LNCaP clone FGC (cell line): Measurements from ENCODE around the gene TBC1D13.

ENCODE experiments used
- DNase-seq: peaks from one replicate; pipeline ENCODE4 v3.0.0-alpha.2; 2011; ENCODE audit warnings: low read depth
- H3K4me3 ChIP-seq: 2 replicates; pipeline ENCODE4 v1.5.1; 2011; ENCODE audit warnings: mild to moderate bottlenecking, low read depth, low read length, control low read depth
- TF ChIP-seq, protein P1 (sequence below): IDR thresholded peaks from 2 replicates; pipeline ENCODE4 v1.5.1; 2012; ENCODE audit warnings: mild to moderate bottlenecking; ENCODE audit not compliant: control insufficient read depth, insufficient read depth; ENCODE audit errors: extremely low read depth

The TBC1D13 gene, protein sequence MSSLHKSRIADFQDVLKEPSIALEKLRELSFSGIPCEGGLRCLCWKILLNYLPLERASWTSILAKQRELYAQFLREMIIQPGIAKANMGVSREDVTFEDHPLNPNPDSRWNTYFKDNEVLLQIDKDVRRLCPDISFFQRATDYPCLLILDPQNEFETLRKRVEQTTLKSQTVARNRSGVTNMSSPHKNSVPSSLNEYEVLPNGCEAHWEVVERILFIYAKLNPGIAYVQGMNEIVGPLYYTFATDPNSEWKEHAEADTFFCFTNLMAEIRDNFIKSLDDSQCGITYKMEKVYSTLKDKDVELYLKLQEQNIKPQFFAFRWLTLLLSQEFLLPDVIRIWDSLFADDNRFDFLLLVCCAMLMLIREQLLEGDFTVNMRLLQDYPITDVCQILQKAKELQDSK

DNA sequence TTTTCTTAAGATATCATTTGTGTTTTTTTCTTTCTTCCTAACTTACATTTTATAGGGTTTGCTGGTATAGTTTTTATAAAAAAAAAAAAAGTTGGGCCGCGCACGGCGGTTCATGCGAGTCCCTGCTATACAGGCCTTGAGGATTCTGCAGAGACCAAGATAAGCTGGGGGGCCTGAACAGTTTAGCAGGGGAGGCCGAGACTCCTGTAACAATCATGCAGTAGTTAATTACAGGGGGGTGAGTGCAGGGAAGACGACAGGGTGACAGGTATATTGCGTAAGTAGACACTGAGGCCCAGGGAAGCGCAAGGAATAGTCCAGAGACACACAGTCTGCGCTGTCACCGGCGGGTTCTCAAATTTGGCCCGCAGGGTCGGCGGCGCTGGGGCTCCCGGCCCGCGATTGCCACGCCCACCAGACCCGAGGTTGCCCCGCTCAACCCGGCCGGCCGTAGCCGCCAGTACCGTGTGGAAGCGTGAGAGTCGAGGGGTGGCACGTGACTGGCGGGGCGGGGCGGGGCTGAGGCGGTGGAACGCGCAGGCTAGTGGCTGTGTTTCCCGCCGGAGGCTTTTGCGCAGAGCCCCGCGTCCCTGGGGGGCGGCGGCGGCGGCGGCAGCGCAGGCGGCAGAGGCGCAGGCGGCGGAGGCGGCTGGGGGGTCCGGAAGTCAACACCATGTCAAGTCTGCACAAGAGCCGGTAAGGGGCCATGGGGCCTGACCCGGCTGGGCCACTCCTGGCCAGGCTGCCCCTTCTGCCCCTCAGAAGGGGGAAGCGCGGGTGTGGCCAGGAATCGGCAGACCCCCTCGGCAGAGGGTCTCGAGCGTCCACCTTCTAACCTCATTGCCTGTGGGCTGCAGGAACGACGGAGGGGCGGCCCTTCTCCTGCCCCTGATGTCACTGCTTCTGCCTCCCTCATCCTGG is at the start of gene TBC1D13:
Gene TBC1D13 (plus strand): TSS at position 573 of the 921 bp plus-strand sequence. CDS start 101 bp downstream, at position 674.
- DNase-seq = peak; percentile 18
- TF ChIP-seq, protein P1, sequence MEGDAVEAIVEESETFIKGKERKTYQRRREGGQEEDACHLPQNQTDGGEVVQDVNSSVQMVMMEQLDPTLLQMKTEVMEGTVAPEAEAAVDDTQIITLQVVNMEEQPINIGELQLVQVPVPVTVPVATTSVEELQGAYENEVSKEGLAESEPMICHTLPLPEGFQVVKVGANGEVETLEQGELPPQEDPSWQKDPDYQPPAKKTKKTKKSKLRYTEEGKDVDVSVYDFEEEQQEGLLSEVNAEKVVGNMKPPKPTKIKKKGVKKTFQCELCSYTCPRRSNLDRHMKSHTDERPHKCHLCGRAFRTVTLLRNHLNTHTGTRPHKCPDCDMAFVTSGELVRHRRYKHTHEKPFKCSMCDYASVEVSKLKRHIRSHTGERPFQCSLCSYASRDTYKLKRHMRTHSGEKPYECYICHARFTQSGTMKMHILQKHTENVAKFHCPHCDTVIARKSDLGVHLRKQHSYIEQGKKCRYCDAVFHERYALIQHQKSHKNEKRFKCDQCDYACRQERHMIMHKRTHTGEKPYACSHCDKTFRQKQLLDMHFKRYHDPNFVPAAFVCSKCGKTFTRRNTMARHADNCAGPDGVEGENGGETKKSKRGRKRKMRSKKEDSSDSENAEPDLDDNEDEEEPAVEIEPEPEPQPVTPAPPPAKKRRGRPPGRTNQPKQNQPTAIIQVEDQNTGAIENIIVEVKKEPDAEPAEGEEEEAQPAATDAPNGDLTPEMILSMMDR = no peak
- peak within 1 kb of the TSS; percentile 96 for H3K4me3 ChIP-seq

DNA sequence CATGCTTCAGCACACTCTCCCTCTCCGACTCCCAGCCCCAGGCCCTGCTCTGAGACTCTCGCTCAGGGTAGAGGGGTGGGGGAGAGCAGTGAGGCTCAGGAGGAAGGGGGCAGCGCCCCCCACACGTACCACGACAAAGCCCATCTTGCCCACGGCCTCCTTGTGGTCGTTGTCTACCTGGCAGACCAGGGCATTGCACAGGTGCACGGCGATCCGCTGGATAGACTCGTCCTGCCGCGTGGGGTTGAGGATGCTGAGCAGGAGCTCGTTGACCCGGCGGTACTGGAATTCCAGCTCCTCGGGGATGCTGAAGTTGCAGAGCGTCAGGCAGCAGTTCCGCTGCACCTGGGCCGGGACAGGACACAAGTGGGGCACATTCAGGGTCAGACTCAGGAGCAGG is 44.7 kb upstream of the TBC1D13 start:
- TF ChIP-seq, protein P1 = no peak
- H3K4me3 ChIP-seq = no peak overlapping the region
- no peak for DNase-seq

DNA sequence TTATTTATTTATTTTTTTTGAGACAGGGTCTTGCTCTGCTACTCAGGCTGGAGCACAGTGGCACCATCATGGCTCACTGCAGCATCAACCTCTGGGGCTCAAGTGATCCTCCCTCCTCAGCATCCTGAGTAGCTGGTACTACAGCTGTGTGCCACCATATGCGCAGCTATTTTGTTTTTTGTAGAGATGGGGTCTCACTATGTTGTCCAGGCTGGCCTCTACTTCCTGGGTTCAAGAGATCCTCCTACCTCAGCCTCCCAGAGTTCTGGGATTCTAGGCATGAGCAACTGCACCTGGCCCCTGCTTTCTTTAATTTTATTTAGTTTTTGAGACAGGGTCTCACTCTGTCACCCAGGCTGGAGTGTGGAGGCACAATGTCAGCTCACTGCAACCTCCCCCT is 43.6 kb upstream of the TBC1D13 start:
- no peak overlapping the region for H3K4me3 ChIP-seq
- TF ChIP-seq, protein P1 = no peak
- DNase-seq = no peak

DNA sequence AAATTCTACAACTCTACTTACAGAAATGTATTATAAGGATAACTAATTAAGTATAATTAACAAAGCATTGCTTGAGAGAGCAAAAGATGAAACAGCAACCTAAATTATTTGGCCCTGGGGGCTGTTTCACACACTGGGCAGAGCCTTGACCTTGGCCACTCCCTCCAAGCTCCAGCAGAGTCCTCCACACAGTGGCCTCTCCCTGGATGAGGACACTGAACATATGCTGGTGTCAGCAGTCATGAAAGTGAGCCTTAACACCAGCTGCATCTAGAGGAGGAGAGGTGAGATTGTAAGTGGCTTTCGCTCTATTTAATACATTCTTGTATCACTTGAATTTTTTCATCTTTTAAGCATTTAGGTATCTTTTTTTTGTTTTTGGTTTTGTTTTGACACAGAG is 39.8 kb upstream of the TBC1D13 start:
- TF ChIP-seq, protein P1 = no peak
- DNase-seq = no peak
- H3K4me3 ChIP-seq = no peak overlapping the region

DNA sequence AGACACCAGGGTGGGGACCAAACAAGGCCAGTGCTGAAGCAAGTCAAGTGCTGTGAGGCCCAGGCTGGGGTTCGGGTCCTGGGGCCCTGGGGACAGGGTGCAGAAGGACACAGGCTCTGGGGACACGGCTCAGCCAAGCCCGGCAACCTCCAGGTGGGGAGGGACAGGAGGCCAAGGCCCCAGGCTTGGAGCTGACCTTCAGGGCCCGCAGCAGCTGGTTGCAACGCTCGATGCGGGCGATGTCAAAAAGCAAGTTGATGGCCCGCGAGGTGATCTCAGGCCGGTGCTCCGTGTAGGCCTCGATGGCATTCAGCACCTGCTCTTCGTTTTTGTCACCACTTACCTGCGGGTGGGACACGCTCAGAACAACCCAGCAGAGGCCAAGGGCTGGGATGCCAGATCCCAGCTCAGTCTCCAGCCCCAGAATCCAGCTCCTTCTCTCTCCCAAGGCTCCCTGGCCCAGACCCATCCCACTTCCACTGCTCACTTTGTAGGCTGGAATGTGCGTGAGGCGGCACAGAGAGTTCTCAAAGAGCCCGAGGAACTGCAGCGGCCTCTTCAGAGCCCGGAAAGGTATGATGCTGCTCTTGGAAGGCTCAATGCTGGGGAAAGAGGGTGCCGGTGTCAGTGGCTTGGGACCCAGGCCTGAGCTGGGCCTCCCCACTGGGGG is 36.0 kb upstream of the TBC1D13 start:
- TF ChIP-seq, protein P1 = no peak
- H3K4me3 ChIP-seq = no peak overlapping the region
- DNase-seq = no peak

DNA sequence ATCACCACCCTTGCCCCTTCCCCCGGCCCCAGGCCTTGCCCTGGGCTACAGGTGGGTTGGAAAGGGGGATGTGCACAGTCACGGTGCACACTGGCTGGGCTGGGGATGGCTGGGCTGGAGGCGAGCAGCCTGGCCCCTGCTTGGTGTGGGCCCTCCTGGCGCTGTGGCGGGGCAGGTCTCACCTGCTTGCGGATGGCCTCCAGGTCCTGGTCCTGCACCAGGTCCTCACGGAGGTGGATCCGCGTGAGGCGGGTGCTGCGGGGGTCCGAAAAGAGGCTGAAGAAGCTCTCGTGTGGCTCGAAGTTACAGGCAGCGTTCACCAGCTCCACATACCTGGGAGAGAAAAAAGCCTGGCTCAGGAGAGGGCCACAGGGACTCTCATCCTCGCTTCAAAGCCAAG is 33.4 kb upstream of the TBC1D13 start:
- no peak for DNase-seq
- no peak overlapping the region for H3K4me3 ChIP-seq
- TF ChIP-seq, protein P1 = no peak
